Effector CD8-positive, alpha-beta T cell (primary cell): ENCODE results near the gene ITGA2.
"Not testable (repeated sequence)": the region's sequence is repeated elsewhere in the genome, so short reads cannot be mapped to it uniquely, and the experiment has no call there.

Source experiments
- DNase-seq: peaks from one replicate; lab custom pipeline; 2025; lab: John Stamatoyannopoulos, UW
- total RNA-seq, 4 experiments: gene quantifications; one replicate each; lab custom pipeline; 2026; lab: John Stamatoyannopoulos, UW

ITGA2 gene
- total RNA-seq: 0.36 to 14.9 (median 8.8) reads per million in 4 experiments

GRCh38 chr5:52989025-52989780 lies at the start of gene ITGA2:
ITGA2 (plus strand) TSS chr5:52989352; CDS start chr5:52989469, 117 bp downstream.
- no peak for DNase-seq

GRCh38 chr5:52943285-52943684 lies 45.9 kb upstream of the ITGA2 start:
- no peak for DNase-seq

- no peak for DNase-seq
Observed at GRCh38 chr5:52943808-52944207, 45.3 kb upstream of the ITGA2 start.

GRCh38 chr5:52945040-52945439 lies 44.1 kb upstream of the ITGA2 start:
- no peak for DNase-seq

GRCh38 chr5:52947208-52947607 lies 41.9 kb upstream of the ITGA2 start:
- DNase-seq: no peak

GRCh38 chr5:52947851-52948250 lies 41.3 kb upstream of the ITGA2 start:
- no peak for DNase-seq

GRCh38 chr5:52948418-52949076 lies 40.6 kb upstream of the ITGA2 start:
- peak; percentile 43 for DNase-seq

GRCh38 chr5:52950686-52951085 lies 38.5 kb upstream of the ITGA2 start:
- DNase-seq: no peak

GRCh38 chr5:52952483-52952882 lies 36.7 kb upstream of the ITGA2 start:
- no peak for DNase-seq

- no peak for DNase-seq
Observed at GRCh38 chr5:52956014-52956413, 33.1 kb upstream of the ITGA2 start.

GRCh38 chr5:52956915-52957747 lies 32.0 kb upstream of the ITGA2 start:
- no peak for DNase-seq

- no peak for DNase-seq
Observed at GRCh38 chr5:52961274-52961681, 27.9 kb upstream of the ITGA2 start.

- no peak for DNase-seq
Observed at GRCh38 chr5:52963636-52964035, 25.5 kb upstream of the ITGA2 start.

GRCh38 chr5:52964138-52964537 lies 25.0 kb upstream of the ITGA2 start:
- DNase-seq: no peak

- DNase-seq: not testable (repeated sequence)
Observed at GRCh38 chr5:52976157-52976556, 13.0 kb upstream of the ITGA2 start.

- no peak for DNase-seq
Observed at GRCh38 chr5:52977264-52977897, 11.8 kb upstream of the ITGA2 start.

- no peak for DNase-seq
Observed at GRCh38 chr5:52981507-52981906, 7.6 kb upstream of the ITGA2 start.

- no peak for DNase-seq
Observed at GRCh38 chr5:52983731-52984636, 5.2 kb upstream of the ITGA2 start.

GRCh38 chr5:52985306-52985705 lies 3.8 kb upstream of the ITGA2 start:
- DNase-seq: no peak

GRCh38 chr5:52987711-52988331 lies 1.3 kb upstream of the ITGA2 start:
- DNase-seq: no peak
